OCI-LY1 (cell line): ENCODE data around the gene CHI3L1.

Experiments
- H2AFZ ChIP-seq: fragments of 200-600 bp; sonication (generic), shearing (Covaris generic); 2 replicates; pipeline ENCODE4 v1.6.0; 2014; ENCODE audit warnings: antibody characterized with exemption, mild to moderate bottlenecking, low read length
- H3F3A ChIP-seq: fragments of 200-600 bp; sonication (generic), shearing (Covaris generic); 2 replicates; pipeline ENCODE4 v1.6.0; 2014; ENCODE audit warnings: mild to moderate bottlenecking, antibody characterized with exemption, low read length, moderate library complexity; ENCODE audit not compliant: insufficient read depth
- H3K27ac ChIP-seq: fragments of 200-600 bp; sonication (generic); 2 replicates; pipeline ENCODE4 v1.5.1; 2014; ENCODE audit warnings: low read length, mixed run types, mild to moderate bottlenecking, low read depth; ENCODE audit not compliant: poor library complexity, severe bottlenecking
- H3K27me3 ChIP-seq: fragments of 200-600 bp; sonication (generic); 2 replicates; pipeline ENCODE4 v1.6.0; 2014; ENCODE audit warnings: antibody characterized with exemption, mild to moderate bottlenecking, low read length, moderate library complexity; ENCODE audit not compliant: insufficient read depth
- H3K36me3 ChIP-seq: fragments of 200-600 bp; sonication (generic); 2 replicates; pipeline ENCODE4 v1.6.1; 2014; ENCODE audit warnings: mild to moderate bottlenecking, antibody characterized with exemption, low read length, moderate library complexity, mixed read lengths; ENCODE audit not compliant: insufficient read depth
- H3K4me1 ChIP-seq: fragments of 200-600 bp; sonication (generic); 2 replicates; pipeline ENCODE4 v1.5.1; 2014; ENCODE audit warnings: mild to moderate bottlenecking, low read length, moderate library complexity; ENCODE audit not compliant: insufficient read depth, severe bottlenecking
- H3K4me2 ChIP-seq: fragments of 200-600 bp; sonication (generic), shearing (Covaris generic); 2 replicates; pipeline ENCODE4 v1.6.1; 2014; ENCODE audit warnings: low read length
- H3K4me3 ChIP-seq: fragments of 200-600 bp; sonication (generic); 2 replicates; pipeline ENCODE4 v1.5.1; 2014; ENCODE audit warnings: low read length, low read depth, mild to moderate bottlenecking, mixed read lengths; ENCODE audit not compliant: poor library complexity, severe bottlenecking
- H3K79me2 ChIP-seq: fragments of 200-600 bp; shearing (Covaris generic); 2 replicates; pipeline ENCODE4 v1.6.1; 2016; ENCODE audit warnings: mixed run types, low read length, mixed read lengths; ENCODE audit not compliant: insufficient read depth
- H3K9ac ChIP-seq: fragments of 200-600 bp; sonication (generic), shearing (Covaris generic); 2 replicates; pipeline ENCODE4 v1.6.1; 2014; ENCODE audit warnings: mild to moderate bottlenecking, low read length, mixed read lengths
- H3K9me2 ChIP-seq: fragments of 200-600 bp; sonication (generic), shearing (Covaris generic); 2 replicates; pipeline ENCODE4 v1.6.1; 2014; ENCODE audit warnings: low read depth, mild to moderate bottlenecking, low read length, mixed read lengths
- H3K9me3 ChIP-seq: fragments of 200-600 bp; shearing (Covaris generic); 2 replicates; pipeline ENCODE4 v1.6.1; 2014; ENCODE audit warnings: low read length, mixed read lengths
- H4K20me1 ChIP-seq: fragments of 200-600 bp; sonication (generic), shearing (Covaris generic); 2 replicates; pipeline ENCODE4 v1.6.0; 2016; ENCODE audit warnings: mild to moderate bottlenecking, low read length; ENCODE audit not compliant: insufficient read depth
- EZH2 ChIP-seq: fragments of 200-600 bp; sonication (generic), shearing (Covaris generic); IDR thresholded peaks from 2 replicates; pipeline ENCODE4 v1.8.0; 2017; ENCODE audit warnings: borderline replicate concordance, mixed run types, mild to moderate bottlenecking, antibody characterized with exemption, low read length, moderate library complexity, mixed read lengths
- TF ChIP-seq, protein P1 (sequence below): fragments of 200-600 bp; sonication (generic), shearing (Covaris generic); IDR thresholded peaks from 2 replicates; pipeline ENCODE4 v1.5.1; 2017; ENCODE audit warnings: mild to moderate bottlenecking, antibody characterized with exemption, low read length, moderate library complexity, mixed read lengths

Gene CHI3L1

DNA sequence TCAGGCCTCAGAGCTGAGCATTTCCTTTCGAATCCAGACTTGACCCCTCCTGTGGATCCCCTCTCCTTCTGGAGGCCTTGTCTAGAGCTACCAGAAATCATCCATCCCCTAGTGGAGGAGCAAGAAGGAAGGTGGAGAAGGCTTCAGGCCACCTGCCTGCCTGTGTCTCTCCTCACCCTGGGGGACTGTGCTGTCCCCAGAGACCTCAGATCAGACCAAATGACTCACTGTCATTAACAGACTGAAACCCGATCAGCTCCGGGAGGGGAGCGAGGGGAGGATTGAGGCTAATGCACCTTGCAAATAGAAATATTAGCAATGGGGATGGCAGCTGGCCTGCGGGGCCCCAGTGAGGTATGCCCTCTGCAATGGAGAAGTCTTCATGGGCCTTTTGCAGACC lies 12.9 kb downstream of the CHI3L1 start:
- no peak overlapping the region for H3K4me2 ChIP-seq
- H4K20me1 ChIP-seq: no peaks in the 10 kb centered on the region
- no peaks in the 10 kb centered on the region for H3F3A ChIP-seq
- no peaks in the 10 kb centered on the region for H3K36me3 ChIP-seq
- H3K9me2 ChIP-seq: no peaks in the 10 kb centered on the region
- H3K27me3 ChIP-seq: no peaks in the 10 kb centered on the region
- H3K4me1 ChIP-seq: no peaks in the 10 kb centered on the region
- no peak overlapping the region for H3K9ac ChIP-seq
- H3K27ac ChIP-seq: no peak overlapping the region
- no peak for TF ChIP-seq EZH2
- TF ChIP-seq, protein P1, sequence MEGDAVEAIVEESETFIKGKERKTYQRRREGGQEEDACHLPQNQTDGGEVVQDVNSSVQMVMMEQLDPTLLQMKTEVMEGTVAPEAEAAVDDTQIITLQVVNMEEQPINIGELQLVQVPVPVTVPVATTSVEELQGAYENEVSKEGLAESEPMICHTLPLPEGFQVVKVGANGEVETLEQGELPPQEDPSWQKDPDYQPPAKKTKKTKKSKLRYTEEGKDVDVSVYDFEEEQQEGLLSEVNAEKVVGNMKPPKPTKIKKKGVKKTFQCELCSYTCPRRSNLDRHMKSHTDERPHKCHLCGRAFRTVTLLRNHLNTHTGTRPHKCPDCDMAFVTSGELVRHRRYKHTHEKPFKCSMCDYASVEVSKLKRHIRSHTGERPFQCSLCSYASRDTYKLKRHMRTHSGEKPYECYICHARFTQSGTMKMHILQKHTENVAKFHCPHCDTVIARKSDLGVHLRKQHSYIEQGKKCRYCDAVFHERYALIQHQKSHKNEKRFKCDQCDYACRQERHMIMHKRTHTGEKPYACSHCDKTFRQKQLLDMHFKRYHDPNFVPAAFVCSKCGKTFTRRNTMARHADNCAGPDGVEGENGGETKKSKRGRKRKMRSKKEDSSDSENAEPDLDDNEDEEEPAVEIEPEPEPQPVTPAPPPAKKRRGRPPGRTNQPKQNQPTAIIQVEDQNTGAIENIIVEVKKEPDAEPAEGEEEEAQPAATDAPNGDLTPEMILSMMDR: no peak
- H3K9me3 ChIP-seq: no peaks in the 10 kb centered on the region
- H3K4me3 ChIP-seq: no peak overlapping the region
- no peaks in the 10 kb centered on the region for H3K79me2 ChIP-seq
- no peak overlapping the region for H2AFZ ChIP-seq

DNA sequence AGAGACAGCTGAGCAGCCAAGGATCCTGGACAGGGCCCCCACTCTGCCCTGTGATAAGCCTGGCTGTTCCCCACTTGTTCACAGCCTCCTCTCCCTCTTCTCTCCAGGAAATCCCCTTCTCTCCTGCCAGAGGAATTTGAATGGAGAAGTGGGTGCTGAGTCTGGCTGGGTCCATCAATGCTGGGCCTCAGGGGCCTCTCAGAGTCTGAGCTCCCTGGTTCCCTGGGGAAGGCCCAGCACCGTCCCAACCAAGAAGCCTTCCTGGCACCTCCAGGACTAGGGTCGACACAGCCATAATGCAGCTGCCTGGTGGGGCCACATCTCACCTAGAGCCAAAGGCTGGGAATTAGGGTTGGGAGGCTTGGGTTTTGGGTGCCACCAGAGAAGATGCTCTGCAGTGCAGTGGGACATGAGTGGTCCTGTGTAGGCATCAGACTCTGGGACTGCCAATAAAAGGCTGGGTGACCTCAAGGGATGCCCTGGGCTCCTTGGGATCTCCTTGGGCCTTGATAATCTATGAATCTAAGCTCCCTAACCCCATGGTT lies 13.4 kb downstream of the CHI3L1 start:
- TF ChIP-seq, protein P1: no peak
- no peak for TF ChIP-seq EZH2
- H3K4me3 ChIP-seq: no peak overlapping the region

DNA sequence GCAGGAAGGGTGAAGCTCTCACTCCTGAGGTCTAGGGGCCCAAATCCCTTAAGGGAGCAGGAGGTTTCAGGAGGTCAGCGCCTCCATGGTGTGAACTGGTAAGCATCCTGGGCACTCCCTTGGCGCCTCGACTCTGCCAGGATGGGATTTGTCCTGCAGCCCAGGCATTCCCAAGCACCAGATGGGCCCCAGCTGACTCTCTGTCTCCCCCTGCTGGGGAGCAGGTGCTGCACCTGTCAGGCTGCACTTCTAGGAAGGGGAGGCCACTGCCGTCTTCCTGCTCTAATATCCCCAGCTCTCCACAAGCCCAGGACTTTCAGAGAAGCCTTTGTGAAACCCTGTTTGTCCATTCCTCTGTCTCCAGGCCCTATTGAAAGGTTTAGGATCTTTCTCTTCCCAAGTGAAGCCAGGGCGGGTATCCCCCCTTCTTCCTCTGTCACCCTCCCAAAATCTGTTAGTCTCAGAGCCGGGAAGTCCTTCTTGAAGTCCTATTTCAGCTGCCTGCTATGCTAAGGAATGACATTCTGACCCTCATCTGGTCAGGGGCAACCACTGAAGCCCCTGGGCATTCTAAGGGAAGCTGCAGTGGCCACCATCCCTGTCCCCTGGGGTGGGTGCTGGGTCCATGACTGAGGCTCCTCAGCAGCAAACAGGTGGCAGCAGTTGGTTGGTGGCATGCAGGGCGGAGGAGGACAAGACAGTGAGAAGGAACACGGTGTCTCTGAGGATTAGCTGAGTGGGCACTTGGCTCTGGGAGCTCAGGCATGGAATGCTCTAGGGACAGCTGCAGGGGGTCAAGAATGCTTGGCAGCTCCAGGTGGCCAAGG lies 14.1 kb downstream of the CHI3L1 start:
- TF ChIP-seq, protein P1: peak; percentile 76
- no peak for TF ChIP-seq EZH2
- no peak overlapping the region for H3K4me3 ChIP-seq

More for the DNA sequence above, 13.4 kb downstream of the CHI3L1 start:
- H3K4me2 ChIP-seq: no peak overlapping the region
- no peaks in the 10 kb centered on the region for H4K20me1 ChIP-seq
- H3K9ac ChIP-seq: no peak overlapping the region
- H3K79me2 ChIP-seq: no peaks in the 10 kb centered on the region
- no peak overlapping the region for H3K27ac ChIP-seq
- H3K36me3 ChIP-seq: no peaks in the 10 kb centered on the region
- H2AFZ ChIP-seq: no peak overlapping the region
- no peaks in the 10 kb centered on the region for H3F3A ChIP-seq
- H3K9me2 ChIP-seq: no peaks in the 10 kb centered on the region
- no peaks in the 10 kb centered on the region for H3K9me3 ChIP-seq
- no peaks in the 10 kb centered on the region for H3K4me1 ChIP-seq
- H3K27me3 ChIP-seq: no peaks in the 10 kb centered on the region

More for the DNA sequence above, 14.1 kb downstream of the CHI3L1 start:
- H3K4me2 ChIP-seq: no peak overlapping the region
- H3K79me2 ChIP-seq: no peaks in the 10 kb centered on the region
- no peak overlapping the region for H3K9ac ChIP-seq
- H2AFZ ChIP-seq: no peak overlapping the region
- no peak overlapping the region for H3K27ac ChIP-seq
- no peaks in the 10 kb centered on the region for H3K9me3 ChIP-seq
- no peaks in the 10 kb centered on the region for H3K9me2 ChIP-seq
- no peaks in the 10 kb centered on the region for H3K4me1 ChIP-seq
- no peaks in the 10 kb centered on the region for H3F3A ChIP-seq
- 0 out of 2 replicates have a peak, but pooled peaks cover 4% of the 10 kb centered on the region for H3K27me3 ChIP-seq
- no peaks in the 10 kb centered on the region for H3K36me3 ChIP-seq
- H4K20me1 ChIP-seq: no peaks in the 10 kb centered on the region
